HepG2 (cell line): ENCODE results near the gene MESD. TPM values are rescaled to one million over a fixed set of nuclear protein-coding genes. Genes with fewer than 3 reads are reported as not detected.
A peak's percentile ranks its signal among the peaks of the same experiment; 100 is the strongest.

ENCODE experiments used
- ATF1 ChIP-seq: IDR thresholded peaks from 2 replicates; pipeline ENCODE4 v1.6.1; 2016; ENCODE audit warnings: mild to moderate bottlenecking, control low read depth
- GMEB2 ChIP-seq: IDR thresholded peaks from 2 replicates; pipeline ENCODE4 v1.6.1; 2016; ENCODE audit warnings: missing biosample characterization, missing genetic modification reagents, low read depth
- HDAC2 ChIP-seq: sonication (generic); formaldehyde crosslinking; IDR thresholded peaks from 2 replicates; pipeline ENCODE4 v1.4.0; 2020; ENCODE audit warnings: missing genetic modification reagents
- HOXA7 ChIP-seq: sonication (generic); formaldehyde crosslinking; IDR thresholded peaks from 2 replicates; pipeline ENCODE4 v1.8.1; 2022; ENCODE audit warnings: mild to moderate bottlenecking, missing genetic modification reagents, moderate library complexity
- KAT7 ChIP-seq: IDR thresholded peaks from 2 replicates; pipeline ENCODE4 v1.6.1; 2018; ENCODE audit warnings: borderline replicate concordance, missing compliant biosample characterization
- KDM2A ChIP-seq: sonication (generic); formaldehyde crosslinking; IDR thresholded peaks from 2 replicates; pipeline ENCODE4 v1.4.0; 2020; ENCODE audit warnings: low read depth, missing genetic modification reagents, borderline replicate concordance
- KDM4B ChIP-seq: sonication (generic); formaldehyde crosslinking; IDR thresholded peaks from 2 replicates; pipeline ENCODE4 v1.4.0; 2020; ENCODE audit warnings: missing genetic modification reagents
- MIXL1 ChIP-seq: IDR thresholded peaks from 2 replicates; pipeline ENCODE4 v1.6.1; 2016
- NFE2 ChIP-seq: sonication (generic); formaldehyde crosslinking; IDR thresholded peaks from 2 replicates; pipeline ENCODE4 v1.4.0; 2020; ENCODE audit warnings: missing genetic modification reagents
- NFE2L1 ChIP-seq: sonication (generic); formaldehyde crosslinking; IDR thresholded peaks from 2 replicates; pipeline ENCODE4 v1.4.0; 2020; ENCODE audit warnings: missing genetic modification reagents, mild to moderate bottlenecking, borderline replicate concordance
- NFYC ChIP-seq: IDR thresholded peaks from 2 replicates; pipeline ENCODE4 v1.6.1; 2016; ENCODE audit warnings: missing genetic modification reagents, missing compliant biosample characterization
- ONECUT2 ChIP-seq: sonication (generic); formaldehyde crosslinking; IDR thresholded peaks from 2 replicates; pipeline ENCODE4 v1.4.0; 2020; ENCODE audit warnings: missing genetic modification reagents
- POGK ChIP-seq: sonication (generic); formaldehyde crosslinking; conservative IDR thresholded peaks from 2 replicates; pipeline ENCODE4 v1.8.0; 2022; ENCODE audit warnings: mild to moderate bottlenecking, moderate library complexity, missing genetic modification reagents
- SNAI1 ChIP-seq: sonication (generic); formaldehyde crosslinking; IDR thresholded peaks from 2 replicates; pipeline ENCODE4 v1.5.0; 2020; ENCODE audit warnings: mild to moderate bottlenecking, missing genetic modification reagents, borderline replicate concordance
- TAF1 ChIP-seq: sonication (generic); formaldehyde crosslinking; IDR thresholded peaks from 2 replicates; pipeline ENCODE4 v1.4.0; 2020; ENCODE audit warnings: missing genetic modification reagents
- THAP11 ChIP-seq: IDR thresholded peaks from 2 replicates; pipeline ENCODE4 v1.6.1; 2016; ENCODE audit warnings: missing biosample characterization, missing genetic modification reagents
- THAP7 ChIP-seq: sonication (generic); formaldehyde crosslinking; IDR thresholded peaks from 2 replicates; pipeline ENCODE4 v1.8.1; 2023; ENCODE audit warnings: mild to moderate bottlenecking, missing genetic modification reagents
- ZBTB7B ChIP-seq: sonication (generic); formaldehyde crosslinking; IDR thresholded peaks from 2 replicates; pipeline ENCODE4 v1.4.0; 2020; ENCODE audit warnings: missing genetic modification reagents
- ZMAT3 ChIP-seq: sonication (generic); formaldehyde crosslinking; conservative IDR thresholded peaks from 2 replicates; pipeline ENCODE4 v1.7.0; 2021; ENCODE audit warnings: missing genetic modification reagents
- ZNF20 ChIP-seq: sonication (generic); formaldehyde crosslinking; IDR thresholded peaks from 2 replicates; pipeline ENCODE4 v1.4.0; 2020; ENCODE audit warnings: mild to moderate bottlenecking, moderate library complexity, missing genetic modification reagents
- ZNF383 ChIP-seq: sonication (generic); formaldehyde crosslinking; IDR thresholded peaks from 2 replicates; pipeline ENCODE4 v1.4.0; 2020; ENCODE audit warnings: missing genetic modification reagents, mild to moderate bottlenecking, borderline replicate concordance
- ZNF574 ChIP-seq: sonication (generic); formaldehyde crosslinking; IDR thresholded peaks from 2 replicates; pipeline ENCODE4 v1.4.0; 2020; ENCODE audit warnings: missing genetic modification reagents
- ZSCAN22 ChIP-seq: sonication (generic); formaldehyde crosslinking; IDR thresholded peaks from 2 replicates; pipeline ENCODE4 v1.4.0; 2020; ENCODE audit warnings: mild to moderate bottlenecking, missing genetic modification reagents
- polyA plus RNA-seq, 8 experiments: library from polyadenylated mRNA; depleted of rRNA in 3 of 8; stranded (reverse) in 7 of 8; unstranded in 1 of 8; fragments of >200 nt; fragmentation: Illumina TruSeq in 4 of 8; extraction: Trizol in 4 of 8; gene quantifications; 2 replicates each; pipeline versions ENCODE4 v1.2.1 to v1.2.3, GENCODE V29; 2011 to 2016; ENCODE audit warnings: low read depth in 4 of 8, missing spikeins in 1 of 8, mixed read lengths in 1 of 8; ENCODE audit not compliant: insufficient read depth in 1 of 8
- total RNA-seq, 5 experiments: library from RNA; depleted of rRNA; stranded (reverse); fragments of >200 nt; fragmentation: Illumina TruSeq; extraction: Trizol; gene quantifications; 2 replicates each; pipeline ENCODE4 v1.2.3, GENCODE V29; 2016; ENCODE audit warnings: low read depth in 1 of 5

Gene MESD
- total and polyA plus RNA-seq, 2 of the 13 experiments (the other 11 are each of a cell fraction or from before 2014, with no cell fraction given), result 18.0 to 46.2 TPM

- TF ChIP-seq THAP7 (CRISPR knock-in tag), result peak; percentile 78
- TF ChIP-seq SNAI1 (CRISPR knock-in tag), result no peak
- TF ChIP-seq ZSCAN22 (CRISPR knock-in tag), result no peak
- TF ChIP-seq NFYC (CRISPR knock-in tag), result peak; percentile 36
- TF ChIP-seq ZNF383 (CRISPR knock-in tag), result no peak
- 0 out of 2 replicates have a peak, but pooled peaks have one; percentile 61 for TF ChIP-seq ZBTB7B
- peak; percentile 70; the same call in 1 of the 2 replicates for TF ChIP-seq ZNF574 (CRISPR knock-in tag)
- TF ChIP-seq NFE2L1 (CRISPR knock-in tag), result no peak
- TF ChIP-seq ATF1 (CRISPR knock-in tag), result no peak
- peak; percentile 48; the same call in 1 of the 2 replicates for TF ChIP-seq KDM4B
- 0 out of 2 replicates have a peak, but pooled peaks have one; percentile 47 for TF ChIP-seq MIXL1
- TF ChIP-seq KAT7 (CRISPR knock-in tag), result peak; percentile 81; the same call in 1 of the 2 replicates
- TF ChIP-seq ZMAT3 (CRISPR knock-in tag), result 0 out of 2 replicates have a peak, but pooled peaks have one; percentile 50
- 0 out of 2 replicates have a peak, but pooled peaks have one; percentile 23 for TF ChIP-seq HDAC2 (CRISPR knock-in tag)
- TF ChIP-seq TAF1 (CRISPR knock-in tag), result peak; percentile 98
- no peak for TF ChIP-seq GMEB2 (CRISPR knock-in tag)
- no peak for TF ChIP-seq ZNF20
- peak; percentile 87; the same call in 1 of the 2 replicates for TF ChIP-seq KDM2A
- no peak for TF ChIP-seq HOXA7 (CRISPR knock-in tag)
- no peak; the same call in 1 of the 2 replicates for TF ChIP-seq NFE2 (CRISPR knock-in tag)
- TF ChIP-seq ONECUT2 (CRISPR knock-in tag), result 0 out of 2 replicates have a peak, but pooled peaks have one; percentile 13
- TF ChIP-seq POGK (CRISPR knock-in tag), result 0 out of 2 replicates have a peak, but pooled peaks have one; percentile 30
- TF ChIP-seq THAP11, result peak; percentile 74
Measured at GRCh38 chr15:80989518-80990478, at the start of gene MESD (continued).
